DND-41 (cell line): ENCODE results near the gene NCOA3.

Experiments used
- ATAC-seq: fragments of 200-7000 bp; cut with Tn5 transposase; 3 replicates; pipeline ENCODE4 v1.9.1; 2021; ENCODE audit warnings: low read depth; ENCODE audit not compliant: insufficient read depth
- DNase-seq: peaks from one replicate; pipeline ENCODE4 v3.0.0-alpha.2; 2020
- H2AFZ ChIP-seq: 2 replicates; pipeline ENCODE4 v1.6.0; 2012; ENCODE audit warnings: low read depth, low read length
- H3K27ac ChIP-seq: 2 replicates; pipeline ENCODE4 v1.5.1; 2012; ENCODE audit warnings: low read length, inconsistent platforms
- H3K27me3 ChIP-seq: fragments of 200-600 bp; sonication (generic); 2 replicates; pipeline ENCODE4 v1.6.0; 2012; ENCODE audit warnings: low read length, mild to moderate bottlenecking, inconsistent platforms; ENCODE audit not compliant: insufficient read depth, poor library complexity
- H3K36me3 ChIP-seq: 2 replicates; pipeline ENCODE4 v1.5.1; 2012; ENCODE audit warnings: low read length, inconsistent platforms; ENCODE audit not compliant: insufficient read depth
- H3K4me1 ChIP-seq: 2 replicates; pipeline ENCODE4 v1.5.1; 2012; ENCODE audit warnings: mild to moderate bottlenecking, low read length; ENCODE audit not compliant: insufficient read depth
- H3K4me2 ChIP-seq: 2 replicates; pipeline ENCODE4 v1.6.0; 2012; ENCODE audit warnings: mild to moderate bottlenecking, moderate library complexity, low read length, inconsistent platforms; ENCODE audit not compliant: insufficient read depth
- H3K4me3 ChIP-seq, 2 experiments: fragments of 200-600 bp in 1 of 2; shearing (Covaris generic) in 1 of 2; 2 replicates each; pipeline ENCODE4 v1.5.1; 2012 to 2016; ENCODE audit warnings: inconsistent platforms in 2 of 2, low read length in 2 of 2, mild to moderate bottlenecking in 2 of 2, low read depth in 1 of 2, moderate library complexity in 1 of 2
- H3K79me2 ChIP-seq: 2 replicates; pipeline ENCODE4 v1.6.0; 2012; ENCODE audit warnings: low read length, inconsistent platforms; ENCODE audit not compliant: insufficient read depth
- H3K9ac ChIP-seq: 2 replicates; pipeline ENCODE4 v1.6.0; 2012; ENCODE audit warnings: low read depth, mild to moderate bottlenecking, inconsistent platforms, low read length, moderate library complexity
- H3K9me3 ChIP-seq: 2 replicates; pipeline ENCODE4 v1.5.1; 2012; ENCODE audit warnings: low read length, moderate library complexity, mild to moderate bottlenecking, inconsistent platforms; ENCODE audit not compliant: insufficient read depth, severe bottlenecking
- H4K20me1 ChIP-seq: 2 replicates; pipeline ENCODE4 v1.6.0; 2012; ENCODE audit warnings: low read length; ENCODE audit not compliant: insufficient read depth
- EZH2 ChIP-seq: IDR thresholded peaks from 3 replicates; pipeline ENCODE4 v1.6.1; 2012; ENCODE audit warnings: borderline replicate concordance, low read depth, mild to moderate bottlenecking, moderate library complexity, low read length, inconsistent platforms; ENCODE audit not compliant: severe bottlenecking
- TF ChIP-seq, protein P1 (sequence below): IDR thresholded peaks from 2 replicates; pipeline ENCODE4 v1.5.1; 2012; ENCODE audit warnings: borderline replicate concordance, low read length, moderate library complexity, mild to moderate bottlenecking; ENCODE audit not compliant: poor library complexity, severe bottlenecking; ENCODE audit errors: extremely low read depth

The NCOA3 gene

DNA sequence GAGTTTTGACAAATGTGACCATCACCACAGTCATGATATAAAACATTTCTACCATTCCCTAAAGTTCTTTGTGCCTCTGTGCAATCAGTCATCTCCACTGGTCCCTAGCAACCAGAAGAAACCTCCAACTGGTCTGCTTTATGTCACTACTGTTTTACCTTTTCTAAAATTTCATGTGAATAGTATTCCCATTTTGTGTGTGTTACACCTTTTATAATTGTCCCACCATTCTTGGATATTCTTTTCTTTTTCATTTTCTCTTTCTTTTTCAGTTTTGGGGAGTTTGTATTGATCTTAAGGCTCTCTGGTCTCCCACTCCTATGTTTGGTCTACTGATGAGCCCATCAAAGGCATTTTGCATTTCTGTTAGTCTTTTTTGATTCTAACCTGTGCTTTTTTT, 95.4 kb downstream of the NCOA3 start:
- no peaks in the 10 kb centered on the region for H3K4me1 ChIP-seq
- DNase-seq (no peak), ATAC-seq (no peak)
- H3K9ac ChIP-seq, result no peak overlapping the region
- no peaks in the 10 kb centered on the region for H3K9me3 ChIP-seq
- TF ChIP-seq, protein P1, sequence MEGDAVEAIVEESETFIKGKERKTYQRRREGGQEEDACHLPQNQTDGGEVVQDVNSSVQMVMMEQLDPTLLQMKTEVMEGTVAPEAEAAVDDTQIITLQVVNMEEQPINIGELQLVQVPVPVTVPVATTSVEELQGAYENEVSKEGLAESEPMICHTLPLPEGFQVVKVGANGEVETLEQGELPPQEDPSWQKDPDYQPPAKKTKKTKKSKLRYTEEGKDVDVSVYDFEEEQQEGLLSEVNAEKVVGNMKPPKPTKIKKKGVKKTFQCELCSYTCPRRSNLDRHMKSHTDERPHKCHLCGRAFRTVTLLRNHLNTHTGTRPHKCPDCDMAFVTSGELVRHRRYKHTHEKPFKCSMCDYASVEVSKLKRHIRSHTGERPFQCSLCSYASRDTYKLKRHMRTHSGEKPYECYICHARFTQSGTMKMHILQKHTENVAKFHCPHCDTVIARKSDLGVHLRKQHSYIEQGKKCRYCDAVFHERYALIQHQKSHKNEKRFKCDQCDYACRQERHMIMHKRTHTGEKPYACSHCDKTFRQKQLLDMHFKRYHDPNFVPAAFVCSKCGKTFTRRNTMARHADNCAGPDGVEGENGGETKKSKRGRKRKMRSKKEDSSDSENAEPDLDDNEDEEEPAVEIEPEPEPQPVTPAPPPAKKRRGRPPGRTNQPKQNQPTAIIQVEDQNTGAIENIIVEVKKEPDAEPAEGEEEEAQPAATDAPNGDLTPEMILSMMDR, result no peak
- TF ChIP-seq EZH2, result no peak
- no peaks in the 10 kb centered on the region for H3K79me2 ChIP-seq
- H3K36me3 ChIP-seq, result no peaks in the 10 kb centered on the region; the same call in 1 of the 2 replicates
- no peak overlapping the region for H3K27ac ChIP-seq
- no peak overlapping the region for H2AFZ ChIP-seq
- no peak overlapping the region for H3K4me3 ChIP-seq
- H3K27me3 ChIP-seq, result no peaks in the 10 kb centered on the region
- H3K4me2 ChIP-seq, result no peak overlapping the region
- no peaks in the 10 kb centered on the region for H4K20me1 ChIP-seq

DNA sequence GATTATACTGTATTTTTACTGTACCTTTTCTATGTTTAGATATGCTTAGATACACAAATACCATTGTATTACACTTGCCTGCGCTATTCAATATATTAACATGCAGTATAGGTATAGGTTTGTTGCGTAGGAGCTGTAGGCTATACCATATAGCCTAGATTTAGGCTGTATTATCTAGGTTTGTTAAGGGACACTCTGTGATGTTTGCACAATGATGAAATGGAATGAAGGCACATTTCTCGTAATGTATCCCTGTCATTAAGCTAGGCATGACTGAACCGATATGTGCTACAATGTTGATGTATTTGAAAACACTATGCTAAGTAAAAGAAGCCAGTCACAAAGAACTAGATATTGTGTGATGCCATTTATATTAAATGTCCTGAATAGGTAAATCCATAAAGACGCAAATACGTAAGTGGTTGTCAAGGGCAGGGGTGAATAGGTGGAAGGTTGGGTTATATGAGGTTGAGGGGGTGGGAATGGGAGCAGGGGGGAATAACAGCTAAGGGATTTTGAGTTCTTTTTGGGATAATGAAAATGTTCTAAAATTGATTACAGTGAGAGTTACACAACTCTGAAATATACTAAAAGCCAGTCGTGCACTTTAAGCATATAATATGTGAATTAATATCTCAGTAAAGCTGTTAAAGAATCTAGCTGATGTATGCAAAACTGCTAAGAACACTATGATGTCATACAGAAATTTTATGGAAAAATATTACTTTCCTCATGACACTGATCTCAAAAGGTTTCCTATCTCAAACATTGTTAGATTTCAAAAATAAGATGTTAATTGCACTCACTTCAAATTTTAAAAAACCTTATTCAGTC, 97.4 kb downstream of the NCOA3 start:
- no peak overlapping the region for H3K4me2 ChIP-seq
- no peak overlapping the region for H3K9ac ChIP-seq
- H3K27ac ChIP-seq, result no peak overlapping the region
- ATAC-seq, result no peak
- no peak overlapping the region for H3K4me3 ChIP-seq
- no peak overlapping the region for H2AFZ ChIP-seq
- no peaks in the 10 kb centered on the region for H3K36me3 ChIP-seq
- no peaks in the 10 kb centered on the region for H3K27me3 ChIP-seq
- DNase-seq, result no peak
- H4K20me1 ChIP-seq, result no peaks in the 10 kb centered on the region
- H3K79me2 ChIP-seq, result peaks cover 6% of the 10 kb centered on the region; the same call in 1 of the 2 replicates
- no peaks in the 10 kb centered on the region for H3K4me1 ChIP-seq
- no peaks in the 10 kb centered on the region for H3K9me3 ChIP-seq
- TF ChIP-seq, protein P1, result no peak
- TF ChIP-seq EZH2, result no peak

- Histone ChIP-seq H3K27ac (no peak overlapping the region), H3K36me3 (no peaks in the 10 kb centered on the region), H3K4me1 (peaks cover 7% of the 10 kb centered on the region), H3K4me2 (no peak overlapping the region), H2AFZ (no peak overlapping the region), H4K20me1 (no peaks in the 10 kb centered on the region), H3K27me3 (no peaks in the 10 kb centered on the region), H3K4me3 (no peak overlapping the region), H3K79me2 (peaks cover 7% of the 10 kb centered on the region; the same call in 1 of the 2 replicates), H3K9me3 (no peaks in the 10 kb centered on the region), H3K9ac (no peak overlapping the region)
- TF ChIP-seq, protein P1, result no peak
- no peak for TF ChIP-seq EZH2
- DNase-seq (no peak), ATAC-seq (no peak)
Observed at GRCh38 chr20:47600967-47601547, 99.4 kb downstream of the NCOA3 start.
